Stomach smooth muscle (tissue), 2 donors: Measurements from ENCODE around the gene PIGM.
A peak's percentile ranks its signal among the peaks of the same experiment; 100 is the strongest.

Source experiments
- H3K27ac ChIP-seq: one replicate; pipeline ENCODE4 v1.7.0; 2013; ENCODE audit warnings: mild to moderate bottlenecking, low read length, inconsistent platforms
- H3K27me3 ChIP-seq, 2 donors: one replicate each; pipeline ENCODE4 v1.7.0; 2013; ENCODE audit warnings: low read length in 2 of 2; ENCODE audit not compliant: insufficient read depth in 2 of 2, control insufficient read depth in 1 of 2
- H3K36me3 ChIP-seq, 2 donors: one replicate each; pipeline ENCODE4 v1.7.0; 2013; ENCODE audit warnings: low read length in 2 of 2; ENCODE audit not compliant: control insufficient read depth in 2 of 2, insufficient read depth in 2 of 2
- H3K4me1 ChIP-seq: one replicate; pipeline ENCODE4 v1.7.0; 2013; ENCODE audit warnings: low read length; ENCODE audit not compliant: control insufficient read depth, insufficient read depth
- H3K4me3 ChIP-seq, 2 donors: one replicate each; pipeline ENCODE4 v1.7.0; 2013; ENCODE audit warnings: low read length in 2 of 2
- H3K9ac ChIP-seq, 2 donors: one replicate each; pipeline ENCODE4 v1.7.0; 2013; ENCODE audit warnings: low read length in 2 of 2, mild to moderate bottlenecking in 1 of 2
- H3K9me3 ChIP-seq, 2 donors: one replicate each; pipeline ENCODE4 v1.7.0; 2013; ENCODE audit warnings: low read length in 2 of 2; ENCODE audit not compliant: control insufficient read depth in 2 of 2
- donor health status: healthy.
- donor health status: Pancreatic carcinoma.

Gene PIGM

DNA sequence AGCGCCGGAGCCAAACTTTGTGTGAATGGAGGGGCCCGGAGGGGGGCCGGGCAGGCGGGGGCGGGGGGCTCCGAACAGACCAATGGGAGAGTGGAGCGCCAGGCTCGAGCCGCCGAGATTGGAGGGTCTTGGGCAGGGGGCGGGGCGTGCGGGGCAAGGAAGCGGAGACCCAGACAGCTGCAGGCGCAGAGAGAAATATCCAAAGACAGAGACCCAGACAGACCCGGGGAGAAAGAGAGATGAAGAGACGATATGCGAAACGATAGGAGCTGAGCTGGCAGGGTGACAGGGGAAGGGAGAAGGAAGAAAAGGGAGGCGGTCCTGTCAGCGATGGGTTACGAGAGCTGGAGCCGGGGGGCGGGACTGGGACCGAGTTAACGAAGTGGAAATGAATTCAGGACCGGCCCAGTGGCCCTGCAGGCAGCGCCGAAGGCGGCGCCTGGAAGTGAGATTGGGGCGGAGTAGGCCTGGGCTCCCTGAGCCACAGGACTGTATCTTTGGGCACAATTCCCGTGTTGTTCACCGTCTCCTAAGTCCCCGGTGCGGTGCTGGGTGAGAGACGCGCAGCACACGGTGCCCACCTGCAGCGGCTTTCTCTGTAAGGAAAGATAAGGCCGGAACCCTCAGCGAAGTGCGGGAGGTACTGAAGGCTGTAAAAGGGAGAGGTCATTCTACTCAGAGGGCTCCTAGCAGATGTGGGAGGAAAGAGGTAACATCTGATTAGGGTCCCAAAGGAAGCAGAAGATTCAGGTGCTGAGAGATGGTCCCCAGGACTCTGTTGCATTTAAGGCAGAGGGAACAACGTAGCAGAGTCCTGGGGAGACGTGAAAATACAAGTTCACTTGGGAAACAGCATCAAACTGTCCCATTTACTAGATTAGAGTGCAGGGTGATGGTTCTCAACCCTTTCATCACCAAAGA is 38.7 kb upstream of the PIGM start:
- no peaks in the 10 kb centered on the region for H3K9me3 ChIP-seq

DNA sequence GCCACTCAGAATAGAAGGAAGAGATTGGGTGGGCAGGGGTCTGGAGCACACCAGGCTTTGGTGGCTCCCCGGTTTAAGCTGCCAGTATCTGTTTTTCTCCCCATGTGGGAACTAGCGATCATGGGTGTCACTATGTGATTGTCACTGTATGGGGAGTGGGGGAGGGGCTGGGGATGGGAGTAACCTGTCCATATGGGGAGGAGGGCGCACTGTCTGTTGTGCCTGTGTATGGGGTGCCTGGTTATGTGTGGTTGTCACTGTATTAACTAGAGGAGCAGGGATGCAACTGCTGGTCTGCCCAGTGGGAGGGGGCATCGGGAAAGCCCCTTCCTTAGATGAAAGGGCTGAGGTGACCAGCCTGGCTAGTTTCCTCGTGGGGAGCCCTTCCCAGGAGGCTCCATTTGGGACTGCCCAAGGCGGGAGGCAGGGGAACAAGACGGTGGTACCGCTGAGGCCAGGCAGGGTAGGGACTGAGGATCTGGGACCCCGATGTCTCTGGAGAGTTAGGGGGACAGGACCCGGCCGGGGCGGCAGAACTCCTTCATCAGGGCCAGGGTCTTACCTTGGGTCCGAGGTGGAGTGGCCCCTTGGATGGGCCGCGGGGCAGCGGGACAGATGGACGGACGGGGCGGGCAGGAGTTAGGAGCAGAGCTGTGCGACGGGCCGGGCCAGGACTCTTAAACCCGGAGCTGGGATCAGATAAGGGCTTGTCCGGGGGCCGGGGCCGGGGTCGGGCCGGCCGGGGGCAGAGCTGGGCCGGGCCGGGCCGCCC is 37.9 kb upstream of the PIGM start, which contains the start of gene KCNJ10:
KCNJ10 (minus strand) TSS at position 701 of the 772 bp plus-strand sequence. CDS start 27,628 bp downstream, outside the sequence.
- H3K9me3 ChIP-seq = no peaks in the 10 kb centered on the region
- peaks cover 8 to 11% of the 10 kb centered on the region in 2 donors for H3K27me3 ChIP-seq
- H3K9ac ChIP-seq = peak within 1 kb of the TSS; percentile 35 to 55
- no peaks in the 10 kb centered on the region for H3K36me3 ChIP-seq
- H3K4me1 ChIP-seq = peaks cover 10% of the 10 kb centered on the region
- no peak within 1 kb of the TSS for H3K27ac ChIP-seq
- peak within 1 kb of the TSS; percentile 62 to 83 for H3K4me3 ChIP-seq

More for the DNA sequence above, 38.7 kb upstream of the PIGM start:
- Histone ChIP-seq H3K9ac (peak overlapping the region; percentile 35 to 55), H3K4me1 (peaks cover 10% of the 10 kb centered on the region), H3K27ac (no peak overlapping the region), H3K4me3 (peak overlapping the region; percentile 62 to 83), H3K36me3 (no peaks in the 10 kb centered on the region), H3K27me3 (peaks cover 9 to 14% of the 10 kb centered on the region in 2 donors)

DNA sequence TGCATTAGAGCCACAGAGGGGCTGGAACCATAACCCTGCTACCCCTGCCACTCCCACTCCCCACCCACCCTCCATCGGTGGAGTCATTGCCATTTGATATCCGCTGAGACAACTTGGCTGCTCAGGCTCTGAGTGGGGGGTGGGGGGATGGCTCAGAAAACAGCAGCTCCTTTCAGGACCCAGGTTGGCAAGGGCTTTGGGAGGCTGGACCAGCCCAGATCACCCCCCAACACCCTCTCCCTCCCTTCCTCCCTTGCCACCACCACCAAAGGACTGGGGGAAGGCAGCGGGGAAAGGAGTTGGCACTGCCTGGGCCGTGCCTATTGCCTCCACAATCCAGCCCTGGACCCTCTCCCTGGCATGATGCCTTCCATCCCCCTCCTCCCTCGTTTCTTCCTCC is 36.4 kb upstream of the PIGM start:
- H3K27ac ChIP-seq = no peak overlapping the region
- H3K4me1 ChIP-seq = peaks cover 10% of the 10 kb centered on the region
- no peak overlapping the region for H3K9ac ChIP-seq
- H3K27me3 ChIP-seq = peaks cover 5 to 10% of the 10 kb centered on the region in 2 donors
- no peaks in the 10 kb centered on the region for H3K36me3 ChIP-seq
- no peaks in the 10 kb centered on the region for H3K9me3 ChIP-seq
- no peak overlapping the region for H3K4me3 ChIP-seq

DNA sequence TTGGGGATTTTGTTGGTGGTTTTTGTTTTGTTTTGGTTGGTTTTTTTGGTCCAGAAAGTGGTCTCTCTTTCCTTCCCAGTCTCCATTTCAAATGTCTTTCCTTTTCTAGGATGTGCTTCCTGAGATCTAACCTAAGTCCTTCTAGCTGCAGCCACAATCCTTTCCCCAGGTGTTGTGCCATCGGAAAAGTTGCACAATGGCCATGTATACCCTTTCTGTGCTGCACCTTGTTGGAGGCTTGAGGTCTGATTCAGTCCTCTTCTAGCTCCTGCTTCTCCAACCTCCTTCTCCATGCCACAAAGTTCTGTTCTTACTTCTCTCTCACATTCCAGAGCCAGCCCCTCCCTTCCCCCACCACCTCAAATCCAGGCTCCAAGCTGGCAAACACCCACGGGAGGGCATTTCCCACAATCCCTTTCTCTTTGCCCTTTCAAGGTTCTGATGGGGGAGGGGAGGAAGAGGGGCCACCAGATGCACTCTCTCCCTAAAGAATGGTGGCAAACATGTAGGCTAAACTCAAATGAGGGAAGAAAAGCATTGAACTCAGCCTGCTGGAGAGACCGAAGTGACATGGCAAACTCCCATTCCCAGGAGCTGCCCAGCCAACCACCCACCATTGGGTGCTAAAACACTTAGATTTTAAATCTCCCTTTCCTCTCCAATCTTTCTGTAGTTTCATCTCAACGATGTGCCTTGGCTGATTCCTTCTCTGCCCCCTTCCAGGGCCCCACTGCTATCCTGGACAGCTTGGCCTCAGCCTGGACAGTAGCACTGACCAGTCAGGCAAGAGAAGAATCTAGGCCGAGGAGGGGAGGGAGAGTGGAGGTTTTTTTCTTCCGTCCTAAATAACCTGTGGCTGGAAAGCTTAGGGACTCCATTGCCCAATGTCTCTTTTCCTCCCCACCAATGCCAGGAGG is 35.3 kb upstream of the PIGM start:
- H3K36me3 ChIP-seq = no peaks in the 10 kb centered on the region
- peaks cover 10% of the 10 kb centered on the region in 2 donors for H3K27me3 ChIP-seq
- no peak overlapping the region for H3K4me3 ChIP-seq
- H3K27ac ChIP-seq = no peak overlapping the region
- no peak overlapping the region for H3K9ac ChIP-seq
- peaks cover 10% of the 10 kb centered on the region for H3K4me1 ChIP-seq
- no peaks in the 10 kb centered on the region for H3K9me3 ChIP-seq

DNA sequence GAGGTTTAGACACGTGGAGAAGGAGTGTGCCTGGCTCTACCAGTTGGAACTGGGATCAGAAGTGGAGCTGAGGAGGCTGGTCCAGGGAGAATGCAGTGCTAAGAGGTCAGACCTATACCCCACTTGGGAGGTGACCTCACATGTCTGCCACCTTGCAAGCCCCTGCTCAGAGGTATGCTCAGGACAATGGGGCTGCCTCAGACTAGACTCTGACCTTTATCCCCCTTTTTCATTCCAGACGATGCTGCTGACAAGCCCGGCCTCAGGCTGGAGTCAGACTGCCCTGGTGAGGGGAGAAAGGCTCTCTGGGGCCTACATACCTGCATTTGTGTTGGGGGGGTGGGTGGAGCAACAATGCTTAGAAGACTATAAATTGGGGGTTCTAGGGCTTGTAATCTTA is 33.0 kb upstream of the PIGM start:
- H3K36me3 ChIP-seq = no peaks in the 10 kb centered on the region
- H3K4me1 ChIP-seq = peaks cover 3% of the 10 kb centered on the region
- peaks cover 12 to 17% of the 10 kb centered on the region in 2 donors for H3K27me3 ChIP-seq
- no peak overlapping the region for H3K27ac ChIP-seq
- H3K9ac ChIP-seq = no peak overlapping the region
- H3K9me3 ChIP-seq = no peaks in the 10 kb centered on the region
- no peak overlapping the region for H3K4me3 ChIP-seq

DNA sequence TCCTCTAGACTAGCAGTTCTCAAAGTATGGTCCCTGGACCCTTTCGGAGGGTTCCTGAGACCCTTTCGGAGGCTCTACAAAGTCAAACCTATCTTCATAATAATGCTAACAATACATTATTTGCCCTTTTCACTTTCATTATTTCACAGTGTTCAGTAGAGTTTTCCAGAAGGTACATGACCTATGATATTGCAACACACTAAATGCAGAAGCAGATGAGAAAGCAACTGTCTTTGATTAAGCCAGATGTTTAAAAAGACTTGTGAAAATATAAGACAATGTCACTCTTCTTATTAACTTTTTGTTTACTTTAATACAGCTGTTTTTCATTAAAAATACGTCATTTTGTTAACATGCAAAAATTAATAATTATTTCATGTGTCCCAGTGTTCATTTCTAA is 32.4 kb upstream of the PIGM start:
- no peak overlapping the region for H3K27ac ChIP-seq
- no peak overlapping the region for H3K4me3 ChIP-seq
- H3K36me3 ChIP-seq = no peaks in the 10 kb centered on the region
- H3K9ac ChIP-seq = no peak overlapping the region
- no peaks in the 10 kb centered on the region for H3K4me1 ChIP-seq
- no peaks in the 10 kb centered on the region for H3K9me3 ChIP-seq
- peaks cover 12 to 15% of the 10 kb centered on the region in 2 donors for H3K27me3 ChIP-seq

DNA sequence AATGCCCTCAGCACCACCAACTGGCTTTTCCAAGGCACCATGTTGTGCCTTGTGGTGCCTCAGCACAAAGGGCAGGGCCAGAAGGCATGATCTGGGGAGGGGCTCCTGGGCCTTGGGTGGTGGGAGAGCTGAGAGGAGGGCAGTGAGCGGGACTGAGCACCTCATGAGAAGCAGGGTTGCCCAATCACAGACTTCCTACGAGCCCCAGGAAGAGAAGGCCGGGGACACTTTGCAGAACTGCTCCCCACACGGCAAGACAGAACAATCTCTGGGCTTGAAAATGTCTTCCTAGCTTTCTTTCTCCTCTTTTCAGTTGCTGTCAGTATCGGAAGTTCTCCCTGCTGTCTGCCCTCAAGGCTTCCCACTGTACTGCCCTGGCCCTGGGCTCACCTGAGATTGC is 31.4 kb upstream of the PIGM start:
- Histone ChIP-seq H3K4me1 (no peaks in the 10 kb centered on the region), H3K27ac (no peak overlapping the region)

DNA sequence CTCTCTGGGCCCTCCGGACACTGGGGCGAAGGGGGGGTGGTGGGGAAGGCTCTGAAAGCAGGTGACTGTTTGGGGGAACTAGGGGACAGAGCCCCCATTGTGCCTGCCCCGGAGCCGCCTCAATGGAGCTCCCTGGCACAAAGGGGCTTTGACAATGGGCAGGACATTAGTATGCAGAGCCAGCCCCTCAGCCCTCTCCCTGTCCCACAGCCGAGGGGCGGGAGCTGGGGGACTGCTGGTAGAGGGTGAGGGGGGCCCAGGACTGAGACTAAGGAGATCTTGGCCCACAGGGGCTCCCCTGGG is 30.4 kb upstream of the PIGM start:
- Histone ChIP-seq H3K4me3 (no peak overlapping the region), H3K27me3 (peaks cover 8 to 13% of the 10 kb centered on the region in 2 donors), H3K27ac (no peak overlapping the region), H3K9me3 (no peaks in the 10 kb centered on the region), H3K9ac (no peak overlapping the region), H3K36me3 (no peaks in the 10 kb centered on the region), H3K4me1 (no peaks in the 10 kb centered on the region)

More for the DNA sequence above, 31.4 kb upstream of the PIGM start:
- no peaks in the 10 kb centered on the region for H3K9me3 ChIP-seq
- H3K9ac ChIP-seq = no peak overlapping the region
- H3K4me3 ChIP-seq = no peak overlapping the region
- peaks cover 8 to 13% of the 10 kb centered on the region in 2 donors for H3K27me3 ChIP-seq
- no peaks in the 10 kb centered on the region for H3K36me3 ChIP-seq

DNA sequence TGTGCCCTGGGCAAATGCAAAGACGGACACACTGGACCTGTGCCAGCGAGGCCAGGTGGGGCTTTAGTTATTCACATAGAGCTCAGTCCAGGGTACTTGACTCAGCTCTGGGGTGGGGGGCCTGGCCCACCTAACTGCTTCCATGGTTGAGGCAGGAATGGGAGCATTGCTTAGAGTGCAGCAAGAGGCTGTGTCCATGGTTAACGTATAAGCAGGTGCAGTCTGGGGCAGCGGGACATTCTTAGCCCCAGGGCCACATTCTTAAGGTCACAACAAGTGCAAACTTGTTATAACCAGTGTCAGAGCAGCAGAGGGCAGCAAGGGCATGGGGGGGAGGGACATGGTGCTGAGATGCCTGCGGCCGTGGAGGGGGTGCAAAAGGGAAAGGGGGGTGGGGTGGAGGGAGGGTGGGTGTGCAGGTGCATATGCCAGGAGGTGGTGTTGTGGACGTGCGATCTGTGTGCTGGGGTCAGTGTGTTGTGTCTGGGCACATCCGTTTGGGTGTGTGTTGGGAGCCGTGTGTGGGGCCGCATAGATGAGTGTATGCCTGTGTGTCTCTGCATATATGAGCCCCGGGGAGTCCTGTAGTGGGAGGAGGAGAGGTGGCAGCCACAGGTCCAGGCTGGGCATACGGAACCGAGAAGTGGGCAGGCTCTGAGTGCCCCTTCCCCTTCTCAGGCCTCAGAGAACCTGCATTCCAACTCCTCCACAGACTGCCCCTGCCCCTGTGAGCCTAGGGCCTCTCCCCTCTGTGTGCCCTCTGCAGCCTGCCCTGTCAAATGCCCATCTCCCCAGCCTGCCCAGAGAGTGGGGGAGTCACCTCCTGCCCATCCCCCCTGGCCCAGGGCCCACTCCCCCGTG is 29.8 kb upstream of the PIGM start:
- H3K4me1 ChIP-seq = no peaks in the 10 kb centered on the region
- H3K9me3 ChIP-seq = no peaks in the 10 kb centered on the region
- H3K36me3 ChIP-seq = no peaks in the 10 kb centered on the region
- H3K27me3 ChIP-seq = peaks cover 8 to 15% of the 10 kb centered on the region in 2 donors
- no peak overlapping the region for H3K9ac ChIP-seq
- no peak overlapping the region for H3K27ac ChIP-seq
- no peak overlapping the region for H3K4me3 ChIP-seq
